BLaER1 treated with 17β-estradiol and CSF1 and Interleukin-3, amounts not matched to agents 10 nM and 100 nM (cell line): ENCODE results near the gene FAM227A.

Experiments used
- H3K27ac ChIP-seq, 11 experiments: shearing (Covaris generic); formaldehyde crosslinking; 2 replicates each; pipeline ENCODE4 v1.8.1; 2022
- H3K27me3 ChIP-seq, 11 experiments: shearing (Covaris generic); formaldehyde crosslinking; 2 replicates each; pipeline ENCODE4 v1.8.1; 2022
- H3K36me3 ChIP-seq, 11 experiments: shearing (Covaris generic); formaldehyde crosslinking; 2 replicates each; pipeline ENCODE4 v1.8.1; 2022
- H3K4me1 ChIP-seq, 10 experiments: shearing (Covaris generic); formaldehyde crosslinking; 2 replicates each; pipeline ENCODE4 v1.8.1; 2022
- H3K4me2 ChIP-seq, 11 experiments: shearing (Covaris generic); formaldehyde crosslinking; 2 replicates each; pipeline ENCODE4 v1.8.1; 2022
- H3K4me3 ChIP-seq, 10 experiments: shearing (Covaris generic); formaldehyde crosslinking; 2 replicates each; pipeline ENCODE4 v1.8.1; 2022
- H3K9ac ChIP-seq, 11 experiments: shearing (Covaris generic); formaldehyde crosslinking; 2 replicates each; pipeline ENCODE4 v1.8.1; 2022
- H3K9me3 ChIP-seq, 11 experiments: shearing (Covaris generic); formaldehyde crosslinking; replicated peaks in 1 of 11; 2 replicates each; pipeline ENCODE4 v1.8.1; 2022
- H4K20me1 ChIP-seq, 11 experiments: shearing (Covaris generic); formaldehyde crosslinking; 2 replicates each; pipeline ENCODE4 v1.8.1; 2022
- Cebpa-rat ChIP-seq, 11 experiments: shearing (Covaris generic); IDR thresholded peaks; 2 replicates each; pipeline ENCODE4 v1.8.1; 2022

Gene FAM227A

GRCh38 chr22:38699143-38699542 lies 43.0 kb upstream of the FAM227A start:
- no peaks in the 10 kb centered on the region for H3K9me3 ChIP-seq
- peak overlapping the region; percentile 90 to 99 (median 93) for H3K4me2 ChIP-seq
- peaks cover 4 to 31% (median 14%) of the 10 kb centered on the region in 11 experiments; a peak in 15 of 22 replicates for H3K36me3 ChIP-seq
- peak overlapping the region; percentile 87 to 97 (median 94) for H3K9ac ChIP-seq
- H3K27ac ChIP-seq = peak overlapping the region in 3 of 11 experiments; percentile 93 to 95 (median 95); a peak in 3 of 22 replicates
- H4K20me1 ChIP-seq = peaks cover 6 to 53% (median 23%) of the 10 kb centered on the region in 11 experiments; a peak in 14 of 22 replicates
- peak overlapping the region; percentile 74 to 91 (median 88) for H3K4me3 ChIP-seq
- peaks cover 44 to 70% (median 59%) of the 10 kb centered on the region in 10 experiments for H3K4me1 ChIP-seq
- no peak for TF ChIP-seq Cebpa-rat (IDR thresholded peaks at IDR 0.05)
- H3K27me3 ChIP-seq = peaks cover 0 to 7% (median 0%) of the 10 kb centered on the region in 11 experiments; a peak in 2 of 22 replicates

GRCh38 chr22:38698407-38699094 lies 42.4 kb upstream of the FAM227A start:
- TF ChIP-seq Cebpa-rat (IDR thresholded peaks at IDR 0.05) = no peak
- Histone ChIP-seq H3K9ac (peak overlapping the region in 10 of 11 experiments; percentile 87 to 97 (median 94); a peak in 15 of 22 replicates), H3K4me2 (peak overlapping the region; percentile 90 to 99 (median 93)), H4K20me1 (peaks cover 9 to 58% (median 29%) of the 10 kb centered on the region in 11 experiments; a peak in 14 of 22 replicates), H3K36me3 (peaks cover 10 to 37% (median 16%) of the 10 kb centered on the region in 11 experiments; a peak in 19 of 22 replicates), H3K4me1 (peaks cover 44 to 71% (median 54%) of the 10 kb centered on the region in 10 experiments), H3K9me3 (no peaks in the 10 kb centered on the region), H3K27me3 (peaks cover 0 to 7% (median 0%) of the 10 kb centered on the region in 11 experiments; a peak in 2 of 22 replicates), H3K27ac (no peak overlapping the region), H3K4me3 (peak overlapping the region; percentile 74 to 91 (median 88); a peak in 19 of 20 replicates)

GRCh38 chr22:38697425-38698089 lies 41.4 kb upstream of the FAM227A start:
- no peak for TF ChIP-seq Cebpa-rat (IDR thresholded peaks at IDR 0.05)
- Histone ChIP-seq H3K27me3 (peaks cover 0 to 7% (median 0%) of the 10 kb centered on the region in 11 experiments; a peak in 2 of 22 replicates), H3K4me3 (peak overlapping the region in 9 of 10 experiments; percentile 11 to 90 (median 85); a peak in 11 of 20 replicates), H3K36me3 (peaks cover 15 to 47% (median 26%) of the 10 kb centered on the region in 11 experiments; a peak in 21 of 22 replicates), H3K4me2 (peak overlapping the region; percentile 90 to 99 (median 93)), H3K27ac (peak overlapping the region in 1 of 11 experiments; percentile 50; a peak in 2 of 22 replicates), H3K9me3 (no peaks in the 10 kb centered on the region), H3K4me1 (peaks cover 44 to 78% (median 53%) of the 10 kb centered on the region in 10 experiments), H3K9ac (peak overlapping the region in 7 of 11 experiments; percentile 8 to 97 (median 24); a peak in 6 of 22 replicates), H4K20me1 (peaks cover 9 to 67% (median 30%) of the 10 kb centered on the region in 11 experiments; a peak in 15 of 22 replicates)

GRCh38 chr22:38696606-38697424 lies 40.6 kb upstream of the FAM227A start:
- peaks cover 42 to 75% (median 49%) of the 10 kb centered on the region in 10 experiments for H3K4me1 ChIP-seq
- H3K9me3 ChIP-seq = no peaks in the 10 kb centered on the region
- H3K4me3 ChIP-seq = peak overlapping the region in 5 of 10 experiments; percentile 11 to 87 (median 21); a peak in 6 of 20 replicates

GRCh38 chr22:38694940-38695339 lies 38.7 kb upstream of the FAM227A start:
- TF ChIP-seq Cebpa-rat (IDR thresholded peaks at IDR 0.05) = no peak
- Histone ChIP-seq H3K27me3 (no peaks in the 10 kb centered on the region), H3K4me2 (peak overlapping the region in 4 of 11 experiments; percentile 10 to 99 (median 27); a peak in 5 of 22 replicates), H3K9me3 (no peaks in the 10 kb centered on the region), H3K9ac (no peak overlapping the region), H3K4me1 (peaks cover 35 to 69% (median 40%) of the 10 kb centered on the region in 10 experiments), H3K27ac (no peak overlapping the region), H4K20me1 (peaks cover 12 to 88% (median 39%) of the 10 kb centered on the region in 11 experiments; a peak in 17 of 22 replicates), H3K36me3 (peaks cover 20 to 73% (median 50%) of the 10 kb centered on the region in 11 experiments; a peak in 21 of 22 replicates), H3K4me3 (no peak overlapping the region)

More at GRCh38 chr22:38696606-38697424, 40.6 kb upstream of the FAM227A start:
- H3K4me2 ChIP-seq = peak overlapping the region; percentile 90 to 99 (median 93)
- peaks cover 0 to 7% (median 0%) of the 10 kb centered on the region in 11 experiments; a peak in 2 of 22 replicates for H3K27me3 ChIP-seq
- peak overlapping the region in 4 of 11 experiments; percentile 3 to 51 (median 49); a peak in 7 of 22 replicates for H3K27ac ChIP-seq
- no peak for TF ChIP-seq Cebpa-rat (IDR thresholded peaks at IDR 0.05)
- peak overlapping the region in 6 of 11 experiments; percentile 8 to 97 (median 36); a peak in 5 of 22 replicates for H3K9ac ChIP-seq
- H4K20me1 ChIP-seq = peaks cover 9 to 75% (median 30%) of the 10 kb centered on the region in 11 experiments; a peak in 15 of 22 replicates
- peaks cover 15 to 55% (median 33%) of the 10 kb centered on the region in 11 experiments; a peak in 21 of 22 replicates for H3K36me3 ChIP-seq

- TF ChIP-seq Cebpa-rat (IDR thresholded peaks at IDR 0.05) = no peak
- Histone ChIP-seq H3K9ac (no peak overlapping the region), H3K4me3 (no peak overlapping the region), H3K4me1 (peaks cover 26 to 62% (median 31%) of the 10 kb centered on the region in 10 experiments), H3K9me3 (no peaks in the 10 kb centered on the region), H3K4me2 (peak overlapping the region in 2 of 11 experiments; percentile 30 to 31; a peak in 3 of 22 replicates), H3K36me3 (peaks cover 28 to 82% (median 59%) of the 10 kb centered on the region in 11 experiments), H4K20me1 (peaks cover 16 to 89% (median 43%) of the 10 kb centered on the region in 11 experiments; a peak in 18 of 22 replicates), H3K27me3 (no peaks in the 10 kb centered on the region), H3K27ac (no peak overlapping the region)
Measured at GRCh38 chr22:38694049-38694448, 37.9 kb upstream of the FAM227A start.

GRCh38 chr22:38689651-38690050 lies 33.5 kb upstream of the FAM227A start:
- H3K4me1 ChIP-seq = peaks cover 0 to 18% (median 0%) of the 10 kb centered on the region in 10 experiments; a peak in 6 of 20 replicates
- H3K36me3 ChIP-seq = peaks cover 61 to 100% (median 94%) of the 10 kb centered on the region in 11 experiments
- H4K20me1 ChIP-seq = peaks cover 16 to 78% (median 38%) of the 10 kb centered on the region in 11 experiments; a peak in 18 of 22 replicates
- no peak for TF ChIP-seq Cebpa-rat (IDR thresholded peaks at IDR 0.05)
- no peak overlapping the region for H3K4me2 ChIP-seq
- no peak overlapping the region for H3K4me3 ChIP-seq
- no peak overlapping the region for H3K9ac ChIP-seq
- H3K27ac ChIP-seq = no peak overlapping the region
- no peaks in the 10 kb centered on the region for H3K9me3 ChIP-seq
- no peaks in the 10 kb centered on the region for H3K27me3 ChIP-seq
